Fibroblast of skin of right quadriceps (primary cell): ENCODE measurements around the gene SRP14.
A peak's percentile ranks its signal among the peaks of the same experiment; 100 is the strongest.
"Not testable (repeated sequence)": the region's sequence is repeated elsewhere in the genome, so short reads cannot be mapped to it uniquely, and the experiment has no call there.

ENCODE experiments used
- DNase-seq: peaks from one replicate; pipeline ENCODE4 v3.0.0-alpha.2; 2013

Gene SRP14

GRCh38 chr15:40048926-40049475, 10.0 kb upstream of the SRP14 start:
- no peak for DNase-seq

GRCh38 chr15:40048211-40048792, 9.3 kb upstream of the SRP14 start:
- no peak for DNase-seq

- peak; percentile 83 for DNase-seq
Measured at GRCh38 chr15:40047415-40048210, 8.6 kb upstream of the SRP14 start.

GRCh38 chr15:40046721-40047414, 7.9 kb upstream of the SRP14 start:
- peak; percentile 80 for DNase-seq

- DNase-seq = no peak
Measured at GRCh38 chr15:40045572-40046217, 6.7 kb upstream of the SRP14 start.

GRCh38 chr15:40044717-40045571, 6.0 kb upstream of the SRP14 start:
- DNase-seq = peak; percentile 77

GRCh38 chr15:40043927-40044716, 5.1 kb upstream of the SRP14 start:
- DNase-seq = no peak

GRCh38 chr15:40042791-40043320, 3.9 kb upstream of the SRP14 start:
- no peak for DNase-seq

GRCh38 chr15:40040770-40041169, 1.8 kb upstream of the SRP14 start:
- DNase-seq = no peak

- no peak for DNase-seq
Measured at GRCh38 chr15:40040293-40040635, 1.3 kb upstream of the SRP14 start.

- no peak for DNase-seq
Measured at GRCh38 chr15:40038275-40038637, 725 bp downstream of the SRP14 start.

GRCh38 chr15:40037721-40038120, 1.3 kb downstream of the SRP14 start:
- no peak for DNase-seq

- not testable (repeated sequence) for DNase-seq
Measured at GRCh38 chr15:40035182-40035581, 3.8 kb downstream of the SRP14 start.

GRCh38 chr15:40034186-40034946, 4.6 kb downstream of the SRP14 start:
- no peak for DNase-seq

GRCh38 chr15:40032125-40032839, 6.7 kb downstream of the SRP14 start:
- DNase-seq = no peak

- no peak for DNase-seq
Measured at GRCh38 chr15:40031300-40031699, 7.7 kb downstream of the SRP14 start.

GRCh38 chr15:40029979-40030893, 8.7 kb downstream of the SRP14 start:
- DNase-seq = no peak

GRCh38 chr15:40028853-40029252, 10.1 kb downstream of the SRP14 start:
- DNase-seq = no peak

- no peak for DNase-seq
Measured at GRCh38 chr15:40028193-40028592, 10.8 kb downstream of the SRP14 start.
